GM10248 (cell line): ENCODE results near the gene PRKCA.

Source experiments
- CTCF ChIA-PET: fragments of 300-600 bp; sonication (Branson Sonifier 250); formaldehyde crosslinking; extraction: SDS; loops from one replicate; lab custom pipeline; 2021; ENCODE audit warnings: antibody characterized with exemption; lab: Yijun Ruan, JAX
- POLR2A ChIA-PET: fragments of 350-650 bp; sonication (Branson Sonifier 250); formaldehyde crosslinking; extraction: SDS; loops from one replicate; lab custom pipeline; 2020; ENCODE audit warnings: antibody characterized with exemption; lab: Yijun Ruan, JAX
- DNase-seq: peaks from one replicate; pipeline ENCODE4 v3.0.0; 2012; ENCODE audit errors: extremely low spot score
- TF ChIP-seq, protein P1 (sequence below): IDR thresholded peaks from 2 replicates; pipeline ENCODE4 v1.5.1; 2012; ENCODE audit warnings: mild to moderate bottlenecking, low read depth; ENCODE audit errors: extremely low read depth, missing control alignments, control extremely low read depth

The PRKCA gene

DNA sequence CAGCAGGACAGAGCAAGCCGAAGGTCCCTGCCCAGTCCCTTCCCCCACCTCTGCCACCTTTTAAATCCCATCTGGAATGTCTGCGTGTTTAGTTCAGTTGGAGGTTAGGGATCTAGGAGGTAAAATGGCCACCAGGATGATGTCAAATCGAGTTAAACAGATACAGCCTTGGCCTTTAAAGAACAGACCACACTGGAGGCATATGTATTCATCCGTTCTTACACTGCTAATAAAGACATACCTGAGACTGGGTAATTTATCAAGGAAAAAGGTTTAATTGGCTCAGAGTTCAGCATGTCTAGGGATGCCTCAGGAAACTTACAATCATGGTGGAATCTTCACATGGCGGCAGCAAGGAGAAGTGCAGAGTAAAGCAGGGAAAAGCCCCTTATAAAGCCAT lies 364.7 kb downstream of the PRKCA start:
- POLR2A ChIA-PET, result no interaction called here
- DNase-seq, result no peak
- TF ChIP-seq, protein P1, sequence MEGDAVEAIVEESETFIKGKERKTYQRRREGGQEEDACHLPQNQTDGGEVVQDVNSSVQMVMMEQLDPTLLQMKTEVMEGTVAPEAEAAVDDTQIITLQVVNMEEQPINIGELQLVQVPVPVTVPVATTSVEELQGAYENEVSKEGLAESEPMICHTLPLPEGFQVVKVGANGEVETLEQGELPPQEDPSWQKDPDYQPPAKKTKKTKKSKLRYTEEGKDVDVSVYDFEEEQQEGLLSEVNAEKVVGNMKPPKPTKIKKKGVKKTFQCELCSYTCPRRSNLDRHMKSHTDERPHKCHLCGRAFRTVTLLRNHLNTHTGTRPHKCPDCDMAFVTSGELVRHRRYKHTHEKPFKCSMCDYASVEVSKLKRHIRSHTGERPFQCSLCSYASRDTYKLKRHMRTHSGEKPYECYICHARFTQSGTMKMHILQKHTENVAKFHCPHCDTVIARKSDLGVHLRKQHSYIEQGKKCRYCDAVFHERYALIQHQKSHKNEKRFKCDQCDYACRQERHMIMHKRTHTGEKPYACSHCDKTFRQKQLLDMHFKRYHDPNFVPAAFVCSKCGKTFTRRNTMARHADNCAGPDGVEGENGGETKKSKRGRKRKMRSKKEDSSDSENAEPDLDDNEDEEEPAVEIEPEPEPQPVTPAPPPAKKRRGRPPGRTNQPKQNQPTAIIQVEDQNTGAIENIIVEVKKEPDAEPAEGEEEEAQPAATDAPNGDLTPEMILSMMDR, result no peak
- CTCF ChIA-PET, result no interaction called here

DNA sequence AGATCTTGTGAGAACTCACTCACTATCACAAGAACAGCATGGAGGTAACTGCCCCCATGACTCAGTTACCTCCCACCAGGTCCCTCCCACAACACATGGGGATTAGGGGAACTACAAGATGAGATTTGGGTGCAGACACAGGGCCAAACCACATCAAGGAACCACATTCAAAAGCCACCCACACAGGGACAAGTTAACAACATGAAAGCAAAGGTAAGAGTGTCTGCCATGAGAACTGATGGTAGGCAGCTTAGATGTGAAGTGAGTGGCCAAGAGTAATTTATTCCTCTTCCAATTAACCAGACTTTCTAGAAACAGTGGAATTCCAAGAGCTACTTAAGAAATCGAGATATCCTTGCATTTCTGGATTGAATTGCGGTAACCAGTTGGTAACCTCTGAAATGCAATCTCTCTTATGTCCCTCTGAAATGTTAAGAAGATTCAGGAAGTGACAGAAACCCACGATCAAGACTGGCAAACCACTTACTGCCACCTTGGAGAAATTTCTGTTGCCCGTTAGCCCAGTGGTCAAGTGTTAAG lies 365.1 kb downstream of the PRKCA start:
- DNase-seq, result peak; percentile 45
- TF ChIP-seq, protein P1, result no peak
- CTCF ChIA-PET, result no interaction called here
- POLR2A ChIA-PET, result no interaction called here

DNA sequence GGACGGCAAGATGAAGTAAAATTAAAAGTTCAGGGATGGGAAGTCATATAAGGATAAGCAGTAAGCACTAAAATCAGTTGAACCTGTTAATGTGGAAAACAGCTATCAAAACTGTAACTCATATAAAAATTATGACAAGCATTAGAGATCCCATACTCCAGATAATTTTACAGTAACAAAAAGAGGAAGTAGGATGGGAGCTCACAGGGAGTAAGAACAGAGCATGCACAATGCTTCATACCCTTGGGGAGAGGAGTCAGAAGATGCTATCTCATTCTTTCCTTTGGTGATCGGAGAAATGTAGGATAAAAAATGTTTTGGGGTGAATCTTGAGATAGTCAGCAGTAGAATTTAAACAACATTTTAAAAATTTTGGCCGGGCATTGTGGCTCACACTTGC lies 367.8 kb downstream of the PRKCA start:
- TF ChIP-seq, protein P1, result no peak
- ChIA-PET CTCF (interaction anchor here (0.9 to 1.4 kb wide), 2 partner anchors 14 to 25 kb away, joined by 3 to 4 read pairs; no protein-coding TSS in a partner anchor), POLR2A (no interaction called here)
- DNase-seq, result no peak

DNA sequence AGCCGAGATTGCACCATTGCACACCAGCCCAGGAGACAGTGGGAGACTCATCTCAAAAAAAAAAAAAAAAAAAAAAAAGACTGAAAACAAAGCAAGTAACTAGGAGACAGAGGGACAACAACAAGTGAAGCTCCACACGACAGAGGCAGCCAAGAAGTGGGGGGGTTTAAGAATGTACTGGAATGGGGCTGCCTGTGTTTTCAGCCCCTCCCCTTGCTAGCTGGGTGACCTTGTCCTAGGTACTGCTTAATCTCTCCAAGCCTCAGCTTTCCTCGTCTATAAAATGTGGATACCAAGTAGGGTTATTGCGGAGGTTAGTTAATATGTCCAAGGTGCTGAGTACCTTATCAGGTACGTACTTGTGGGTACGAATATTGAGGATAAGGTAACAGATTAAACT lies 368.7 kb downstream of the PRKCA start:
- TF ChIP-seq, protein P1, result no peak
- DNase-seq, result no peak
- ChIA-PET POLR2A (no interaction called here), CTCF (no interaction called here)

DNA sequence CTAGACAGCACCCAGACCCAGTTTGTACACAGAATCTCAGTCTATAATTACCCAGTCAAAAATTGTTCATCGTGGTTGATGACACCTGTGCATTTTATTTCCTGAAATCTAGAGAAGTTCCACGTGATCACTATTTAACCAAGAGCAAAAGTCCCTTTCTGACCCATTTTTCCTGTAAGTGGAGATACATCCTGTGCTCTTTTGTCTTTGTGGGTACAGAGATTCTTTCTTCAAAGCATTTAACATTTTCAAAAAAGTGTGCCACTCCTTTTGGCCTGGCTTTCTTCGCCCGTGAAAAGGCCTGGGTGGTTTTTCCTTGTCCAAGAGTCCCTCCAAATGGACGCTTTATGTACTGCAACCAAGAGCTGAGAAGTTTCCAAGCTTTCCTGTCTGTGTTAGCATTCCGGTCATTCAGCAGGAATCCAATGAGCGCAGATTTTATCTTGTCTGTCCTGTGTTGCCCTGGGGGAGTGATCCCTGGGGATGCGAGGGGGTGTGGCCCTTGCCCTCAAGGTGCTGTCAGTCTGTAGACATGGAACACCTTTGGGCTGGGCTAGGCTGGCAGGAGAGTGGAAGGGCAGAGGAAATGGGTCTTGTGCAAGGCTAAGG lies 371.4 kb downstream of the PRKCA start:
- DNase-seq, result no peak
- TF ChIP-seq, protein P1, result peak; percentile 57
- POLR2A ChIA-PET, result interaction anchor here (0.6 kb wide), 1 partner anchor 349 kb away, joined by 3 read pairs; no protein-coding TSS in a partner anchor
- CTCF ChIA-PET, result interaction anchor here (1.0 to 1.9 kb wide), 6 partner anchors 10 to 1455 kb away, joined by 3 to 7 read pairs (median 4); no protein-coding TSS in a partner anchor

DNA sequence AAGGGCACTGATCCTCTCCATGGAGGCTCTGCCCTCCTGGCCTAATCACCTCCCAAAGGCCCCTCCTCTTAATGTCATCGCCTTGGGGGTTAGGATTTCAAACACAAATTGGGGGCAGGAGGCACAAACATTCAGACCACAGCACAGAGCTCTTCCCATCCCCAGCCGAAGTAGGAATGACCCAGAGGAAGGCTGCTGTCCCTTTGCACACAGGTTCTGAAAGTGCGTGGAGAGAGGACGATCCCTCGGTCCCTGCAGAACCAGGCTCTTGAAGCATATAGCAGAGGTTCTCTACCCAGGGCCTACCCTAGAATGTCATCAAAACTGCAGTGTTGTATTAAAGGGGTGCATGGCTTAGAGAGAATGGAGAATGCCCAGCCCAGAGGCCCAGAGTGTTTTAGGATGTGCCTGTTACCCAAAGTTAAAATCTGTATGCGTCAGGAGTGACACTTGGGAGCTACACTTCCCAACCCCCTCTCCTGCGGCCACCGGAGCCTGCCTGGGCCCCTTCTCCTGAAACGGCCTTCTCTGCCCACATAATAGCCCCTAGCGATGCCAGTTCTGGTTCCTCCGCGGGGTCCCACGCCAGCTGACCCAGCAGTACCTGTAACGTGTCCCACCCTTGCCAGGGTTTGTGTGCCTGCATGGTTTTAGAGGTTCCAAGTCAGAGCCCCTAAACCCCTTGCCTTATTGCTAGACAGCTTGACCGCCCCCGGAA lies 373.0 kb downstream of the PRKCA start:
- TF ChIP-seq, protein P1, result no peak
- POLR2A ChIA-PET, result no interaction called here
- CTCF ChIA-PET, result interaction anchor here (1.0 to 2.9 kb wide), 4 partner anchors 11 to 423 kb away, joined by 3 to 9 read pairs (median 4); no protein-coding TSS in a partner anchor
- no peak for DNase-seq
